T1000 (cell line): Measurements from ENCODE around the gene SPNS2.

Source experiments
- DNase-seq: peaks from one replicate; lab custom pipeline; 2025; ENCODE audit warnings: mixed read lengths; lab: John Stamatoyannopoulos, UW

Gene SPNS2

GRCh38 chr17:4537451-4538235 is 39.0 kb downstream of the SPNS2 start:
- no peak for DNase-seq

- DNase-seq: no peak
Observed at GRCh38 chr17:4538236-4539002, 39.7 kb downstream of the SPNS2 start.

GRCh38 chr17:4539025-4539424 is 40.3 kb downstream of the SPNS2 start:
- DNase-seq: no peak

- DNase-seq: no peak
Observed at GRCh38 chr17:4539576-4540223, 41.0 kb downstream of the SPNS2 start.

- no peak for DNase-seq
Observed at GRCh38 chr17:4540224-4540651, 41.6 kb downstream of the SPNS2 start.

GRCh38 chr17:4540687-4541327 is 42.1 kb downstream of the SPNS2 start:
- DNase-seq: no peak

GRCh38 chr17:4541328-4542002 is 42.8 kb downstream of the SPNS2 start:
- DNase-seq: no peak

- DNase-seq: no peak
Observed at GRCh38 chr17:4542003-4542725, 43.5 kb downstream of the SPNS2 start.

GRCh38 chr17:4542726-4543191 is 44.1 kb downstream of the SPNS2 start:
- DNase-seq: no peak

GRCh38 chr17:4543557-4544026 is 44.9 kb downstream of the SPNS2 start:
- no peak for DNase-seq

GRCh38 chr17:4544135-4544950 is 45.7 kb downstream of the SPNS2 start:
- DNase-seq: no peak

- DNase-seq: no peak
Observed at GRCh38 chr17:4544951-4545216, 46.2 kb downstream of the SPNS2 start.

GRCh38 chr17:4545217-4545951 is 46.7 kb downstream of the SPNS2 start:
- DNase-seq: no peak

GRCh38 chr17:4547118-4547906 is 48.6 kb downstream of the SPNS2 start:
- DNase-seq: no peak

- no peak for DNase-seq
Observed at GRCh38 chr17:4548061-4548461, 49.4 kb downstream of the SPNS2 start.

GRCh38 chr17:4548721-4549531 is 50.2 kb downstream of the SPNS2 start:
- DNase-seq: no peak

- DNase-seq: no peak
Observed at GRCh38 chr17:4549781-4550533, 51.3 kb downstream of the SPNS2 start.
